HL-60 (cell line): ENCODE data around the gene ARL6IP5.

ENCODE experiments used
- CTCF ChIP-seq: IDR thresholded peaks from one replicate; pipeline ENCODE4 v1.5.1; 2011; ENCODE audit warnings: low read length, control low read depth, inconsistent platforms; ENCODE audit not compliant: insufficient read depth
- GABPA ChIP-seq: IDR thresholded peaks from 2 replicates; pipeline ENCODE4 v1.6.1; 2012; ENCODE audit warnings: low read depth
- POLR2AphosphoS5 ChIP-seq: IDR thresholded peaks from 2 replicates; pipeline ENCODE4 v1.6.1; 2012; ENCODE audit warnings: low read depth
- TF ChIP-seq, protein P1 (sequence below): IDR thresholded peaks from 2 replicates; pipeline ENCODE4 v1.6.1; 2012; ENCODE audit warnings: low read depth; ENCODE audit not compliant: insufficient replicate concordance

DNA sequence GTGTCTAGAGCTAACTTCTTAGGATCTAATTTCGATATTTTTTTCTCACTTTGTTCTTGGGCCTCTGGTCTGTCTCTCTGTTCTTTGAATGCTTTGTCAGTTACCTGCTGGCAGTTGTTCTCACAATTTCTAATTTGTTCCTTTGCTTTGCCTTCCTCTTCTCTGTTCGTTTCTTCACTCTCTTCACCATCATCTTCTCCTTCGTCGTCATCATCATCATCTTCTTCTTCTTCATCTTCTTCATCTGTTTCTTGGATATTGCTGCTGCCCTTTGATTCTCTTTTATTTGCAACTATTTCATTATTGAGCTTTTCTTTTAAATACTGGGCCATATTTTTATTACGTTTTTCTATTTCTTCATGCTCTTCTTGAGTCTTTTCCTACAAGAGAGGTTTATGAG, 34.9 kb downstream of the ARL6IP5 start:
- TF ChIP-seq CTCF: no peak
- no peak for TF ChIP-seq GABPA
- no peak for TF ChIP-seq POLR2AphosphoS5
- TF ChIP-seq, protein P1, sequence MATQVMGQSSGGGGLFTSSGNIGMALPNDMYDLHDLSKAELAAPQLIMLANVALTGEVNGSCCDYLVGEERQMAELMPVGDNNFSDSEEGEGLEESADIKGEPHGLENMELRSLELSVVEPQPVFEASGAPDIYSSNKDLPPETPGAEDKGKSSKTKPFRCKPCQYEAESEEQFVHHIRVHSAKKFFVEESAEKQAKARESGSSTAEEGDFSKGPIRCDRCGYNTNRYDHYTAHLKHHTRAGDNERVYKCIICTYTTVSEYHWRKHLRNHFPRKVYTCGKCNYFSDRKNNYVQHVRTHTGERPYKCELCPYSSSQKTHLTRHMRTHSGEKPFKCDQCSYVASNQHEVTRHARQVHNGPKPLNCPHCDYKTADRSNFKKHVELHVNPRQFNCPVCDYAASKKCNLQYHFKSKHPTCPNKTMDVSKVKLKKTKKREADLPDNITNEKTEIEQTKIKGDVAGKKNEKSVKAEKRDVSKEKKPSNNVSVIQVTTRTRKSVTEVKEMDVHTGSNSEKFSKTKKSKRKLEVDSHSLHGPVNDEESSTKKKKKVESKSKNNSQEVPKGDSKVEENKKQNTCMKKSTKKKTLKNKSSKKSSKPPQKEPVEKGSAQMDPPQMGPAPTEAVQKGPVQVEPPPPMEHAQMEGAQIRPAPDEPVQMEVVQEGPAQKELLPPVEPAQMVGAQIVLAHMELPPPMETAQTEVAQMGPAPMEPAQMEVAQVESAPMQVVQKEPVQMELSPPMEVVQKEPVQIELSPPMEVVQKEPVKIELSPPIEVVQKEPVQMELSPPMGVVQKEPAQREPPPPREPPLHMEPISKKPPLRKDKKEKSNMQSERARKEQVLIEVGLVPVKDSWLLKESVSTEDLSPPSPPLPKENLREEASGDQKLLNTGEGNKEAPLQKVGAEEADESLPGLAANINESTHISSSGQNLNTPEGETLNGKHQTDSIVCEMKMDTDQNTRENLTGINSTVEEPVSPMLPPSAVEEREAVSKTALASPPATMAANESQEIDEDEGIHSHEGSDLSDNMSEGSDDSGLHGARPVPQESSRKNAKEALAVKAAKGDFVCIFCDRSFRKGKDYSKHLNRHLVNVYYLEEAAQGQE: no peak
